ENCODE measurements around the gene GFOD1.
"Not testable (repeated sequence)": the region's sequence is repeated elsewhere in the genome, so short reads cannot be mapped to it uniquely, and the experiment has no call there.

GFOD1 gene

DNA sequence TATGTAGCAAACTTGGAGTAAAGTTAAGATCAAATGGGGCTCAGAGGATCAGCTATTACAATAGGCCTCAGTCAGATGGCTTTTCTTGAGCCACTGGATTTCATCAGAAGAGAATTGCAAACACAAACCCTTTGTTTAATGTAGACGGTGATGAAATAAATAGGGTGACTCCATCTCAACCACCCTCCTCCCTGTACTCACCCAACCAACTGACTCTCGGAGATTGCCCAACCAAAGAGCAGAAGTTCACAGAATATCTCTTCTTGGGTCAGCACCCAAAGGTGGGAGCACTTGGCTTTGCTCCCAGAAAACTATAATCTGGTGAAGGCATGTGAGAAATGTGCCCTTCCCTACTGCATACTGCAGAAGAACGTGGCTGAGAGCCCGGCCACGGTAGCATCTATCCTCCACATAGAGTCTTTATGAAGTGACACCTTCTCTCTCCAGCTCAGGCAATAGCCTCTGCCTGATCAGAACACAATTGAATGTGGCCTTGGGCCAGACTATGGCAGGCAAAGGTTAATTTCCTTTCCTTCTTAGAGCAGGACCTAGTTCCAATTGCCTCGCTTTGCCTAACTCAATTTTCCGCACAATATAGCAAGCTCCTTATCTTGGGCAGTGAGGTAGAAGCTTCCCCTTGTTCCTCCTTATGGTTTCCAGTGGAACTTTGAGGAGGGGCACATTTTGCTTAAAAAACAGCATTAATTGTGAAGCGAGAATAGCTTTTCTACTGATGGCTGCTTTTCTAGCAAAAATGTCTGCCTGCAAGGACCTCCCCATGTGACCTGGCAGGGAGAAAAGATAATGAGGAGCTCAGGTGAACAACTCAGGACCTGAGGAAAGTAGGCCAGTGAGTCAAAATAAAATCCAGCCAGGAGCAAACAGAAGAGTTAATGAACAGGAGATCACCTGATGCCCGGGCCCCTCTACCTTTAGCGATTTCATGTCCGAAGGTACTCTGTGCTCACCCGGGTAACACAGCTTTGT is 79.4 kb downstream of the GFOD1 start:
- in situ Hi-C loops (cut with MboI; ENCODE audit: low sequenced_read_pairs): no loop called here

DNA sequence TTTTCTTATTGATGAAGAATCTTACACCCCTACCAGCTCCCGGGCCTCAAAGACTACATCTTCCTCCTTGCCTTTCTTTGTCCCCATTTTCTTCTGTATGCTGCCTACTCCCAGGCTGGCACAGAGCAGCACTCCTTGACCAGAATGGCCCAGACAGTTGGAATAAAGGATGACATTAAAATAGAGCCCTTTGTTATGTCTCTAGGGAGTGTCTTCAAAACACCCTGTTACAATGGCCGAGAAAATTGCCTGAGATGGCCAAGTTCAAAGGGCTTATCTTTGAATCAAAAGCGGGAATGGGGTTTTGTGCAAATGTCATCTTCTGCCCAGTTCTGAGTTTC is 80.1 kb downstream of the GFOD1 start:
- in situ Hi-C loops (cut with MboI; ENCODE audit: low sequenced_read_pairs): no loop called here

DNA sequence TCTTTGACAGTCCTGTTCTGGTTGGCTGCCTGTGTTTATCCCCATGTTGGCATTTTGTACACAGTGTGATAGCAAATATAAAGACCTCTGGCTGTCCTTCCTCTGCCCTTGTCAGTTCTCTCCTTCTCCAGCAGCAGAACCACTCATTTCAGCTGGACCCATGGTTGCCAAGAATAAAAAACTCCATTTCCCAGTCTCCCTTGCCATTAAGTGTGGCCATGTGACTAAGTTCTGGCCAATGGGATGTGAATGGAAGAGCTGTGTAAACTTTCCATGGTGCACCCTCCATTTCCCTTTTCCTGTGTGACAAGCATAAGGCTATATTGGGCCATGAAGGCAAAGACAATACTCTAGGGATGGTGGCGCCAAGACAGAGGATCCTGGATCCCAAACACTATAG is 80.6 kb downstream of the GFOD1 start:
- in situ Hi-C loops (cut with MboI; ENCODE audit: low sequenced_read_pairs): no loop called here

DNA sequence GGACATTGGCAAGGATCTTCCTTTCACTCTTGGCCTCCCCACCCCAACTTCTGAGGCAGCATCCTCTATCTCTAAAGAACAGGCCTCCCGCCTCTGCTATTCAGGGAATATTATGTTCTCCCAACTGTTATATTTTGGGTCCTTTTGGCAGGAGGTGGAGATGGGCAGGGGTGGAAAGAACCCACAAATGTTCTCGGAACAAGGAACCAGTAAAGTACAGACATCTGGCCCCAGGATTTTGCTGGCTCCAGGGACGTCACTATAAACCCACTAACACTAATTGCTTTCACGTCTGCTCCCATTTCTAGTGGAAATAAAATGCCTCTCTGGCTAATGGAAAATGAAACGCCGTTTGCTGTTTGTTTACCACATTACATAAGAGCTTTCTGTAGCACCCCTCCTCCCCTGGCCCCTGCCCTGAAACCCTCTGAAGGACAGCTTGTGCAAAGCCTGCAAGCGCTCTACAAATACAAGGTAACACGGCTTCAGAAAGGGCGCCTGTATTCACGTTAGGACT is 81.4 kb downstream of the GFOD1 start:
- in situ Hi-C loops (cut with MboI; ENCODE audit: low sequenced_read_pairs): no loop called here

DNA sequence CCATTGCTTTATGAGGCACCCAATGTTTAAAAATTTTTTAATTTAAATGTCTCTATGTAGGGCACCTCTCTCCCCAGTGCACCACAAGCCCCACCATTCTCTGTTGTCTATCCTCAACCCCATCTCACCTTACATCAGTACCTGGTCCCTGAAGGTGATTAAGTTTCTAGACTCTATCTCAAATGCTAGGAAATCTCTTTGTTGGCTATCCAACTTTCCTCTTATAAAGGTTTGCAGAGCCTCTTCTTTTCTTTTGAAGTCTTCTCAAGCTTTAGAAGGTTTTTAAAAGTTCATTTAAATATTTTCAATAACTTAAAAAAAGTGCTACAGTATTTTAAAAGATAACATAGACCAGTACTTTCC is 82.5 kb downstream of the GFOD1 start:
- in situ Hi-C loops (cut with MboI; ENCODE audit: low sequenced_read_pairs): no loop called here

DNA sequence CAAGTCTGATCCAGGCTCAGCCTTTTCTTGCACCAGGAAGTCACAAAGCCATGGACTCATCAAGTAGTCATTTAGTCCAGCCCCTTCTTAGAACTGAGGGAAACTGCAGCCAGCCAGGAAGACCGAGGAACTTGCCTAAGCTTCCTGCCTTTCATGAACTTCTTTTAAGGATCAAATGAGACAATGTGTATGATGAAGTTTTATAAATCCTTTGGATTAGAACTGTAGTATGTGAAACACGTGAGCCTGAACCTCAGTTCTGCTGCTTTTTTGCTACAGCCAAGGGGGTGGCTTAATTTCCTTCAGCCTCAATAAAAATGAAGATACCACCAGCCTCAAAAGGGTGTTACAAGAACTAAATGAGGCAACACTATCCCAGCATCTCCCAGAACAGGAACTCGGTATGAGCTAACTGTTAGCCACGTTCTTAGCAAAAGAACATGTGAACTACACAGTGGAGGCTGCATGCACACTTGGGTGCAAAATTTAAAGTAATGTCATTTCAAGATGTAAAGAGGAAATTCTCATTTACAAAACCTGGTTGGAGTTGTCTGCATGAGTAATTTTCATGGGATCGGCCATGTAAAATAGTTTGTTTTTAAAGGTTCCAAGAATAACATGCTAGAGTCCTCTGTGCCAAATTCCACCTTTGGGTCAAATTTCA is 83.0 kb downstream of the GFOD1 start:
- in situ Hi-C loops (cut with MboI; ENCODE audit: low sequenced_read_pairs): no loop called here

DNA sequence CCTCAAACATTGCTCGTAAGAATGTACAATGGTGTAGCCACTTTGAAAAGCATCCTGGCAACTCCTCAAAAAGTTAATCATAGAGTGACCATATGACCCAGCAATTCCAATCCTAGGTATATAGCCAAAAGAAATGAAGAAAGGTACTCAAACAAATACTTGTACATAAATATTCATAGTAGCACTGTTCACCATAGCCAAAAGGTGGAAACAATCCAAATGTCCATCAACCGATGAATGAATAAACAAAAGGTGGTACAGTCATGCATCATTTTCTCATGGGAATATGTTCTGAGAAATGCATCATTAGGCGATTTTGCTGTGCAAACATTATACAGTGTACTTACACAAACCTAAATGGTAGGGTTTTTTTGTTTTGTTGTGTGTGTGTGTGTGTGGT is 84.7 kb downstream of the GFOD1 start:
- in situ Hi-C loops (cut with MboI; ENCODE audit: low sequenced_read_pairs): no loop called here

DNA sequence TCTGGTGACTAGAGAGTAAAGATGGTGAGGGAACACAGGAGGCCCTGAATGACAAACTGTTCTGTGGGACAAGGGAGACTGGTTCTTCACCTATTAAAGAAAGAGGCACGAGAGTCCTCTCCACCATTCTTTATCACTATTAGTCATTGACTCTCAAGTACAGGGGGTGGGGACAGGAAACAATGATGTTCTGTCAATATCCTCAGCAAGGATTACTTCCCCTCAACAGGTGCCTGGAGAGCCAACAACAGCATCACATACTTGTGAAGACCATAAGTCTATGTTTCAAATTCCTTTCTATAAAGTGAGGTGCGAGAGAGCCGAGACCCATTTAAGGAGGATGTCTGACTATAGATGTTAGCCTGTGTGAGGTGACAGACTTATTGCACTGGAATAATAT is 86.6 kb downstream of the GFOD1 start:
- in situ Hi-C loops (cut with MboI; ENCODE audit: low sequenced_read_pairs): no loop called here

DNA sequence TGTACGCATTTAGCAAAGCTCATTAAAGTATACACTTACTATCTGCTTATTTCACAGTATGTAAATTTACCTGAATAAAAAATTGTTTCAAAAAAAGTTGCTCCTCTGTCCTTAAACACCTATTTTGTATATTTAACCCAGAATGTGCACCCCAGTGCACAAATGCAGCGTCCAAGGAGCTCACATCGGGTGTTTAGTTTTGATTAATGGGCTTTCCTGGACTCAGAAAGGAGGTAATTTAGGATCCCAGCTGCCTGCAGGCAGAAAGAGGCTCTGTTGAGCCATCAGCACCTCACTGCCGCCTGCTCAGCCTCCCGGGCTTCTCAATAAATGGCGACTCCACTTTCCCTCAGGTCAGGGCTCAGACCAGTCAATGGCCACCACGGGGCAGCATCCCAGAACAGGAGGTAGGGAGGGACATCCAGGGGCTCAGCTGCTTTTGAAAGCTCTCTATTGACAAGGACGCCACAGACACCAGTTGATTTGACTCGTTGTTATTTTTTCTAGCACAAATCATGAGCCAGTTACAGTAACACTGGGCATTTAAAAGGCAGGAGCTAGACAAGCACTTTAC is 88.9 kb downstream of the GFOD1 start:
- in situ Hi-C loops (cut with MboI; ENCODE audit: low sequenced_read_pairs): no loop called here

DNA sequence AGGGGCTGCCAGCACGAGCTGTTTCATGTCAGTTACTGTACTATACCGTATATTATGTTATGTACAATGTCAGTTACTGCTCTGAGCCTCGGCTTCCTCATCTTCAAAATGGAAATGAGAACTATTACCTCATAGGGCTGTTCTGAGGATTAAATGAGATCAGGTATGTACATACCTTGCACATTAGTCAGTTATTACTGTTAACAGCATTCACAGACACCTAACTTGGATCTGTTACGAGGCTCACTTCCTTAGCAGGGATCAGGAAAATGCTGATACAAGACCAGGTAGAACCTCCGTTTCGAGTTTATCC is 89.4 kb downstream of the GFOD1 start:
- in situ Hi-C loops (cut with MboI; ENCODE audit: low sequenced_read_pairs): no loop called here

DNA sequence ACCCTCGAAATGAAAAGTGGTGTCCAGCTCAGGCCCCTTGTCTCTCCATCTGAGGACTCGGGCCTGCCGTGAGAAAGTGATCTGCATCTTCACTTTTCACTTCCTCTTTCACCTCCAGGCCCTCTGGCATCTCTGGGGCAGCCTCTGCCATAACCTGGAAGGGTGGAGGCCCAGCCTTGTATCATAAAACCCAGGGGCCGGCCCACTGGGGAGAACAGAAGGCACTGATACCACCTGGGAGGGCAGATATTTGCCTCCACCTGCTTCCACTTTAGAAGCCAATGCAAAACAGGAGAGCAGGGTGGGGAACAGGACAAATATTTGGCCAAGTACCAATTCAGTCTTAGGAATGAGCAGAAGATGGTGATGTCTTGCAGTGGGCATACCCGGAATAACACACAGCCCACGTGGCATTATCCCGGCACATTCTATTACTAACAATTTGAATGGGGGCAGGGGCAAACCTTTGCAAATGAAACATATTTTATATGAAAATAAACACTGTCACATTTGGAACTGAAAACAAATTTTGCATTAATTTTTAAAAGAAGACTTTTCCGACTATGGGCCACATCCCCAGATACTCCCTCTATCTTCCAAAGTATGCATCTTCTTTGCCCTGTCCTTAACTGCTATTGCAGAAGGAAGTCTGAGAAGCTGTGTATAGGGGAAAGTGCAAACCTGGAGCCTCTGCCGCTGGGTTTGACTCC is 89.9 kb downstream of the GFOD1 start:
- in situ Hi-C loops (cut with MboI; ENCODE audit: low sequenced_read_pairs): no loop called here

DNA sequence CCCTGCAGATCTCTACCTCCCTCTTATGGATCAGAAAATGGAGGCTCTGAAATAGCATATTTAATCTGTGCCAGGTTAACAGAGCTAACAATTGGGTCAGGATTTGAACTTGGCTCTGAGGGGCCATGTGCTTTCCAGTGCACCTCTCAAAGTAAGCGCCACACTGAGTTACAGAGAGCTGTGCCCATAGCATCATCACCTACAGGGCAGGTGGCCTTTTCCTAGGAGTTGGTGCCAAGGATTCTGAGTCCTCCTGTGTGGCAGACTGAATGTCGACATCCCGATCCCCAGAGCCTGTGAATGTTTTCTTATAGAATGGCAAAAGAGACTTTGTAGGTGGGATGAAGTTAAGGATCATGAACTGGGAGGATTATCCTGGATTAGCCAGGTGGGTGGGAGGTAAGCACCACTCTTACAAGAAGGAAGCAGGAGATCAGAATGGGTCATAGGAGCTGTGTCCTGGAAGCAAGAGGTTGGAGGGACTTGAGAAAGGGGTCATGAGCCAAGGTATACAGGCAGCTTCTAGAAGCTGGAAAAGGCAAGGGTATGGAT is 91.1 kb downstream of the GFOD1 start:
- in situ Hi-C loops (cut with MboI; ENCODE audit: low sequenced_read_pairs): no loop called here

DNA sequence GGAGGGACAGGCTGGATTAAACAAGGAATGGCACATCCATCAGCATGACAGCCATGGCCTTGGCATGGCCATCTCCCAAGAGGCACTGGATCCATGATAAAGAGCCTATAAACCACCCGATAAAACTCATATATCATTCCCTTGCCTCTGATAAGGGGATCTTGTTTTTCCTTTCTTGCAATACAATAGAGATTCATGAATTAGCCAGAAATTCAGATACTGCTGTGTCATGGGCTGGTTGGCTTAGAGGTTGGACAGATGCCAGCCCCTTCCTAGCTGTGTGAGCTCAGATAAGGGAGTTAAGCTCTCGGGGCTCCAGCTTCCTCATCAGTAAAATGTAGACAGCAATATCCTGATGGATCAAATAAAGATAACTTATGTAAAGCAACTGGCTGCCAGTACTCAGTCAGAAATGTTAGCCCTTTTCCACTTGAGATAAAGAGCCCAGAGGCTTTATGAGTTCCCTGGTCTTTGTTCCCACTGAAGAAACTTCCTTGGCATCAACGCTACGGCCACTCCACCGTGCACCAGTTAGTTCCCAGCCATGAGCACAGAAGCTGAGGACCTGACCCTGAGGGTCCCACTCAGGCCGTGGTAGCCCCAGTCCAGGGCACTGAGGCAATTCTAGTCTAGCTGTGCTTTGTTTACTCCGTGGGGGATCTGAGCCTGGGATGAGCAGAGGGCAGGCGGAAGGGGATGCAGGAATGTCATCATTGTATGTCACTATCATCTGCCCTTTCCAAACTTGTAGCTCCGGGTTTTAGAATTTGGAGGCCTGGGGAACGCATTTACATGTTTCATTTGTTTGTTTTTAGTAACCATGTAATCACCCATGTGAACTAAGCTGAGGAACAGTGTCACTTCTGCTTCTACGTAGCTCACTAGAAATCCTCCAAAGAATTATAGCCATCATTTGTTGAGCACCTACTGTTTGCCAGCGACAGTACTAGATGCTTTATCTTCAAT is 91.8 kb downstream of the GFOD1 start:
- in situ Hi-C loops (cut with MboI; ENCODE audit: low sequenced_read_pairs): no loop called here

DNA sequence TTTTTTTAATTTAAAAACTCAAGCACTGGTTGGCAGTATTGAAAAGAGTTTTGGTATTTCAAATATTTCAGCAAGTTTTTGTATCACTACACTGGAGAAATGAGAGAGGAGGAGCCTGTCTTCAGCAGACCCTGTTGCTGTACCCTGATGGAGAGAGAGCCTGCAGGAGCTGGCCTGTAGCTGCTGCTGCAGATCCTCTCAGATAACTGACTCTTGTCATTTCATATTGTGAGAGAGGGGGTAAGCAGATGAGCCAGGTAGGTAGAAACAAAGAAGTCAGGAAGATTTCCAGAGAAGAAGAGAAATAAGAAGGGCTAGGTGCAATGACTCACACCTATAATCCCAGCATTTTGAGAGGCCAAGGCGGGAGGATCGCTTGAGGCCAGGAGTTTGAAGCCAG is 94.9 kb downstream of the GFOD1 start:
- in situ Hi-C loops (cut with MboI; ENCODE audit: low sequenced_read_pairs): no loop called here

DNA sequence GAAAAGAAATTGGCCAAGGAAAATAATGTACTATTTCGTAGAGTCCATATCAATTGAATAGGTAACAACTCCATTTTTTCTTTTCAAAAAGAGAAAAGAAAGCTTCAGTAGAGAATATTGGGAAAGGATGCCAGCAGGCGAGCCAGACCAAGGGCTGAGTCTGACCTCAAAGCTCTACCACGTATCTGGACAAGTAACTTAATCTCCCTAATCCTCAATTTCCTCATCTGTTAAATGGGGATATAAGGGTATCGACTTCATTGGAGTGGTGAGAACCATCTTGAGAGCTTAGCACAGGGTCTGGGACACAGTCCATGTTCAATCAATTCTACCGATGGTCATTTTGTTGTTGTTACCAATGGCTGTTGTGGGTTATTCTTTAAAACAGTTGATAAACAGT is 95.9 kb downstream of the GFOD1 start:
- in situ Hi-C loops (cut with MboI; ENCODE audit: low sequenced_read_pairs): no loop called here

DNA sequence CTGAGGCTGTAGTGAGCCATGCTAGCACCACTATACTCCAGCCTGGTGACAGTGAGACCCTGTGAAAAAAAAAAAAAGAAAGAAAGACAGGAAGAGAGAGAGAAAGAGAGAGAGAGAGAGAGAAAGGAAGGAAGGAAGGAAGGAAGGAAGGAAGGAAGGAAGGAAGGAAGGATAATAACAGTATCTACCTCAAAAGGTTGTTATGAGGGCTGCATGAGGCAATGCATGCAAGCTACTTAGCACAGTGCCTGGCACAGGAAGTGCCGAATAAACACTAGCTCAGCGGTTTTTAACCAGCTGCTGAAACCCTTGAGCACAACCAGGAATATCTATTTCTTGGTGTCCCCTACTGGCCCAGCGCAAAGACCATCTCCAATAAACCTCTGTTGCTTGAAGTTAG is 96.7 kb downstream of the GFOD1 start:
- in situ Hi-C loops (cut with MboI; ENCODE audit: low sequenced_read_pairs): no loop called here

DNA sequence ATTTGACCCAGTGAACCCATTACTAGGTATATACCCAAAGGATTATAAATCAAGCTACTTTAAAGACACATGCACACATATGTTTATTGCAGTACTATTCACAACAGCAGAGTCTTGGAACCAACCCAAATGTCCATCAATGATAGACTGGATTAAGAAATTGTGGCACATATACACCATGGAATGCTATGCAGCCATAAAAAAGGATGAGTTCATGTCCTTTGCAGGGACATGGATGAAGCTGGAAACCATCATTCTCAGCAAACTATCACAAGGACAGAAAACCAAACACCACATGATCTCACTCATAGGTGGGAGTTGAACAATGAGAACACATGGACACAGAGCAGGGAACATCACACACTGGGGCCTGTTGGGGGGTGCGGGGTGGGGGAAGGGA is 98.2 kb downstream of the GFOD1 start:
- in situ Hi-C loops (cut with MboI; ENCODE audit: low sequenced_read_pairs): not testable (repeated sequence)

DNA sequence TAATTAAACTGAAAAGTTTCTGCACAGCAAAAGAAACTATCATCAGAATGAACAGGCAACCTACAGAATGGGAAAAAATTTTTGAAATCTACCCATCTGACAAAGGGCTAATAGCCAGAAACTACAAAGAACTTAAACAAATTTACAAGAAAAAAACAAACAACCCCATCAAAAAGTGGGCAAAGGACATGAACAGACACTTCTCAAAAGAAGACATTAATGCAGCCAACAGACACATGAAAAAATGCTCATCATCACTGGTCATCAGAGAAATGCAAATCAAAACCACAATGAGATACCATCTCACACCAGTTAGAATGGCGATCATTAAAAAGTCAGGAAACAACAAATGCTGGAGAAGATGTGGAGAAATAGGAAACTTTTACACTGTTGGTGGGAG is 98.6 kb downstream of the GFOD1 start:
- in situ Hi-C loops (cut with MboI; ENCODE audit: low sequenced_read_pairs): not testable (repeated sequence)

DNA sequence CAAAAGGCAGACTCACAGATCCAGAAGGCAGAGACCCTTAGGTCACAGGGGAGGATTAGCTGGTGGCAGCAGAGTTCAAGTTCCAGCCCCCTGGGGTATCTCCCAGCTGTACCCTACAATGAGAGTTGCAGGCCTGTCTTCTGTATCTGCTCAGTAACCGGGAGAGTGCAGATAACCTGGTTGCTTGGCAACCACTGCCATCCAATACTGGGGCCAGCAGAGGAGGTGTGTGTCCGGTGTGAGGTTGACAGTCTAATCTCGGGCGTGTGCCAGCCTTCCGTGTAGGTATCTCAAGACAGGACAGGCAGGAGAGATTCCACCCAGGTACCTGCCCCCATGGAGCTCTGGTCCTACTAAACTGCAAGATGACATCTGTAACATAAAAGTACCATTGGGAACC is 102.4 kb downstream of the GFOD1 start:
- in situ Hi-C loops (cut with MboI; ENCODE audit: low sequenced_read_pairs): no loop called here

DNA sequence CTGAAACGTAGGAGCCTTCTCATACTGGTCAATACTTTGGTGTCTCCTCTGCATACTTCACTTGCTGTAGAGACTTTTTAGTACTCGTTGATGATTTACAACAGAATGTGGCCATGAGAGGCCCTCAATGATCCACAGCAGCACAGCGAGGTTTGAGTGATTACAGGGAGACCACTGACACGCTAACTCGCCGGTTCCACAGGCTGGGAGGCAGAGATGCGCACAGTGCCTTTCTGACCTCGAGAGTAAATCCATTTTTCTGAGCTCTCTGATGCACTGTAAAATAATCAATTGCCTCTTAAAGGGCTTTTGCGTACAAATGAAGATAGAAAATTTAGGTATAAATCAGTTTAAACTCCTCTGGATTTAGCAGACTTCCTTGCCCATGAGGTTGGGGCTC is 102.9 kb downstream of the GFOD1 start:
- in situ Hi-C loops (cut with MboI; ENCODE audit: low sequenced_read_pairs): no loop called here

All from HL-60/S4 (cell line).